MCF 10A (cell line): ENCODE measurements around the gene SLC9A7. TPM values are rescaled to one million over a fixed set of nuclear protein-coding genes. Genes with fewer than 3 reads are reported as not detected.

Source experiments
- BruUV-seq: library from RNA; stranded (reverse); fragments of 400-500 nt; replicated peaks from 2 replicates; lab custom pipeline; 2021; lab: Mats Ljungman, UMichigan
- CTCF ChIA-PET: fragments of 300-600 bp; sonication (Branson Sonifier 250); formaldehyde crosslinking; extraction: SDS; loops from one replicate; lab custom pipeline; 2021; ENCODE audit warnings: antibody characterized with exemption, inconsistent platforms; lab: Yijun Ruan, JAX
- POLR2A ChIA-PET: fragments of 300-600, 350-650 bp; sonication (Branson Sonifier 250); formaldehyde crosslinking; extraction: SDS; loops from one replicate; lab custom pipeline; 2020; ENCODE audit warnings: antibody characterized with exemption, inconsistent platforms; lab: Yijun Ruan, JAX
- DNase-seq: peaks from one replicate; pipeline ENCODE4 v3.0.0-alpha.2; 2018; ENCODE audit not compliant: unreplicated experiment
- H3K27ac Mint-ChIP-seq: one replicate; pipeline ENCODE4 v1.8.0; 2022; ENCODE audit warnings: mild to moderate bottlenecking, low read depth, mixed read lengths; ENCODE audit not compliant: unreplicated experiment
- H3K27me3 Mint-ChIP-seq: one replicate; pipeline ENCODE4 v1.8.0; 2022; ENCODE audit warnings: mixed read lengths; ENCODE audit not compliant: insufficient read depth, unreplicated experiment
- H3K36me3 Mint-ChIP-seq: one replicate; pipeline ENCODE4 v1.8.0; 2022; ENCODE audit warnings: mild to moderate bottlenecking, moderate library complexity, mixed read lengths; ENCODE audit not compliant: insufficient read depth, unreplicated experiment
- H3K4me1 Mint-ChIP-seq: one replicate; pipeline ENCODE4 v1.8.0; 2022; ENCODE audit warnings: mixed read lengths; ENCODE audit not compliant: insufficient read depth, unreplicated experiment
- H3K4me3 Mint-ChIP-seq: one replicate; pipeline ENCODE4 v1.8.0; 2022; ENCODE audit warnings: mild to moderate bottlenecking, moderate library complexity, mixed read lengths; ENCODE audit not compliant: unreplicated experiment
- H3K9me3 Mint-ChIP-seq: one replicate; pipeline ENCODE4 v1.8.0; 2022; ENCODE audit warnings: mixed read lengths; ENCODE audit not compliant: unreplicated experiment
- CTCF ChIP-seq: fragments of 200-600 bp; IDR thresholded peaks from one replicate; pipeline ENCODE4 v1.8.0; 2022; ENCODE audit warnings: antibody characterized with exemption, mild to moderate bottlenecking; ENCODE audit not compliant: unreplicated experiment
- intact Hi-C: fragments of 100-400 bp; cut with micrococcal nuclease; formaldehyde crosslinking; loops from 2 replicates; pipeline ENCODE4 v1.14.1; 2022
- total RNA-seq: library from RNA; stranded (reverse); gene quantifications from 2 replicates; pipeline ENCODE4 v1.2.3, GENCODE V29; 2022

Gene SLC9A7
- total RNA-seq, 1 experiment from 2014 or later: 28.3 TPM

GRCh38 chrX:46694549-46694948 is 64.4 kb downstream of the SLC9A7 start:
- ChIA-PET CTCF (no interaction called here), POLR2A (no interaction called here)
- Mint-ChIP-seq H3K27me3 (peaks cover 19% of the 10 kb centered on the region), H3K36me3 (no peaks in the 10 kb centered on the region), H3K9me3 (no peaks in the 10 kb centered on the region), H3K4me1 (no peaks in the 10 kb centered on the region), H3K27ac (no peak overlapping the region), H3K4me3 (no peak overlapping the region)
- intact Hi-C loops: no loop called here
- BruUV-seq: no TSS peak
- no peak for TF ChIP-seq CTCF
- no peak for DNase-seq

- ChIA-PET POLR2A (interaction anchor here (0.7 kb wide), 2 partner anchors 11 to 12 kb away, joined by 3 read pairs; no protein-coding TSS in a partner anchor), CTCF (interaction anchor here (0.5 to 0.7 kb wide), 2 partner anchors 313 to 400 kb away, joined by 3 read pairs; no protein-coding TSS in a partner anchor)
- intact Hi-C loops: no loop called here
- H3K27me3 Mint-ChIP-seq: peaks cover 15% of the 10 kb centered on the region
- no TSS peak for BruUV-seq
- no peak overlapping the region for H3K27ac Mint-ChIP-seq
- H3K9me3 Mint-ChIP-seq: no peaks in the 10 kb centered on the region
- no peak overlapping the region for H3K4me3 Mint-ChIP-seq
- no peaks in the 10 kb centered on the region for H3K36me3 Mint-ChIP-seq
- DNase-seq: no peak
- no peaks in the 10 kb centered on the region for H3K4me1 Mint-ChIP-seq
- no peak for TF ChIP-seq CTCF
Observed at GRCh38 chrX:46693149-46693548, 65.8 kb downstream of the SLC9A7 start.

GRCh38 chrX:46690818-46691217 is 68.1 kb downstream of the SLC9A7 start:
- intact Hi-C loops: no loop called here
- H3K27me3 Mint-ChIP-seq: no peaks in the 10 kb centered on the region
- H3K36me3 Mint-ChIP-seq: no peaks in the 10 kb centered on the region
- no peak for DNase-seq
- ChIA-PET POLR2A (no interaction called here), CTCF (no interaction called here)
- no peak overlapping the region for H3K4me3 Mint-ChIP-seq
- no peaks in the 10 kb centered on the region for H3K4me1 Mint-ChIP-seq
- H3K9me3 Mint-ChIP-seq: no peaks in the 10 kb centered on the region
- no TSS peak for BruUV-seq
- no peak overlapping the region for H3K27ac Mint-ChIP-seq
- no peak for TF ChIP-seq CTCF

- no peak overlapping the region for H3K27ac Mint-ChIP-seq
- DNase-seq: peak; percentile 27
- intact Hi-C loops: loop anchor here (5.0 kb wide), 1 partner anchor 130 kb away; no protein-coding TSS in a partner anchor
- no peaks in the 10 kb centered on the region for H3K36me3 Mint-ChIP-seq
- ChIA-PET CTCF (interaction anchor here (0.9 to 1.1 kb wide), 3 partner anchors 8 to 39 kb away, joined by 3 to 4 read pairs (median 3); no protein-coding TSS in a partner anchor), POLR2A (interaction anchor here (1.0 kb wide), 2 partner anchors 48 to 71 kb away, joined by 3 read pairs; partner anchors contain the start of gene SLC9A7)
- peaks cover 7% of the 10 kb centered on the region for H3K4me1 Mint-ChIP-seq
- no TSS peak for BruUV-seq
- no peaks in the 10 kb centered on the region for H3K27me3 Mint-ChIP-seq
- no peak overlapping the region for H3K4me3 Mint-ChIP-seq
- H3K9me3 Mint-ChIP-seq: no peaks in the 10 kb centered on the region
- no peak for TF ChIP-seq CTCF
Observed at GRCh38 chrX:46687619-46688018, 71.3 kb downstream of the SLC9A7 start.
